Epithelial cell of esophagus (primary cell): Measurements from ENCODE around the gene GRK5.
A peak's percentile ranks its signal among the peaks of the same experiment; 100 is the strongest.
"Not testable (repeated sequence)": the region's sequence is repeated elsewhere in the genome, so short reads cannot be mapped to it uniquely, and the experiment has no call there.

Source experiments
- DNase-seq: peaks from one replicate; pipeline ENCODE4 v3.0.0; 2010; ENCODE audit warnings: low read depth
- H3K4me3 ChIP-seq: 2 replicates; pipeline ENCODE4 v1.5.1; 2011; ENCODE audit warnings: mild to moderate bottlenecking, low read length, control low read depth
- TF ChIP-seq, protein P1 (sequence below): IDR thresholded peaks from 2 replicates; pipeline ENCODE4 v1.5.1; 2011; ENCODE audit warnings: low read depth, mild to moderate bottlenecking, low read length, control low read depth, inconsistent platforms; ENCODE audit not compliant: insufficient read depth; ENCODE audit errors: missing control alignments

The GRK5 gene

DNA sequence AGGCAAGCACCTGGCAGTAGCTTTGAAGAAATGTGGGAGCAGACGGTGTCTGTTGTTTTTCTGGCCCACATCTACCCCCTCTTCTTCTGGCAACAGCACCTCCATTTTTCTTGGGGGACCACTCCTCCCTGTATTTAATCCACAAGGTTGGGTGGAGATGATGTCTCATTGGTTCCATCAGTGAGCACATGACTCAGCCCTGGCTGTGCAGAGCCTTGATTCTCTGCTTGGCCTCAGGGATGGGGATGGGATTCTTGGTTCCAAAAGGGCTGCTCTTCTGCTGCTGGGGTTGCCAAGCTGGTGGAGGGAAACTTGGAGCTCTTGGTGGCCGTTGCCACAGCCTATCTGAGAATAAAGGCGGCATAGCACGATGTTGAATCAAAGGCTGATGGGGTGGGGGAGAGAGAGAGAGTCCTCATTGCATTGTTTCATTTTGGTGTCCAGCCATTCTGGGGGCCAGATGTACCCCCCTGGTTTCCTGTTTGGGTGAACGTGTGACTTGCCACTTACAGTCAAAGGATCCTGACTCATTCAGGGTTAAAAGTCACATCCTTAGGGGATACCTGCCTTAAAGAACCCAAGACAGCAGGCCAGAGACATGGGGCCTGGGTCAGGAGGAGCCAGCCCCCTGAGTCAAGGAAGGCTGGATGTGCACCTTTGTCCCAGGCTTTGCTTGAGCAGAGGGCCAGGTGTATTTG is 25.9 kb downstream of the GRK5 start:
- H3K4me3 ChIP-seq: no peak overlapping the region
- DNase-seq: no peak
- TF ChIP-seq, protein P1, sequence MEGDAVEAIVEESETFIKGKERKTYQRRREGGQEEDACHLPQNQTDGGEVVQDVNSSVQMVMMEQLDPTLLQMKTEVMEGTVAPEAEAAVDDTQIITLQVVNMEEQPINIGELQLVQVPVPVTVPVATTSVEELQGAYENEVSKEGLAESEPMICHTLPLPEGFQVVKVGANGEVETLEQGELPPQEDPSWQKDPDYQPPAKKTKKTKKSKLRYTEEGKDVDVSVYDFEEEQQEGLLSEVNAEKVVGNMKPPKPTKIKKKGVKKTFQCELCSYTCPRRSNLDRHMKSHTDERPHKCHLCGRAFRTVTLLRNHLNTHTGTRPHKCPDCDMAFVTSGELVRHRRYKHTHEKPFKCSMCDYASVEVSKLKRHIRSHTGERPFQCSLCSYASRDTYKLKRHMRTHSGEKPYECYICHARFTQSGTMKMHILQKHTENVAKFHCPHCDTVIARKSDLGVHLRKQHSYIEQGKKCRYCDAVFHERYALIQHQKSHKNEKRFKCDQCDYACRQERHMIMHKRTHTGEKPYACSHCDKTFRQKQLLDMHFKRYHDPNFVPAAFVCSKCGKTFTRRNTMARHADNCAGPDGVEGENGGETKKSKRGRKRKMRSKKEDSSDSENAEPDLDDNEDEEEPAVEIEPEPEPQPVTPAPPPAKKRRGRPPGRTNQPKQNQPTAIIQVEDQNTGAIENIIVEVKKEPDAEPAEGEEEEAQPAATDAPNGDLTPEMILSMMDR: no peak

DNA sequence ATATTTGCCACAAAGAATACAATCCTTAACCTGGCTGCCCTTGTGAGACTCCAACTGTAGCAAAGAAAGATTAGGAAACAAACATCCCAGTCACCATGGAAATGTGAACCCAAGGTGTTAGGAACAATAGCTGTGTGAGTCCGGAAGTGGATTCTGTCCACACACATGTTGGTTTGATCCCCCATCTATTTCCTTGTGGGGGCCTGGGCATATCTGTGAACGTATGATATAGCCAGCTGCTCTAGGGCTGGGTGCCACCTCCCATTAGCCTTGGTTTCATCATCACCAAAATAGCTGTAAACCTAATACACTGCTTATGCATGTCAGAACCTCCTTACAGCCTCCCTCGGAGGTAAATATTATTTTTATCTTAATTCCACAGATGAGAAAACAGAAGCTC is 26.4 kb downstream of the GRK5 start:
- TF ChIP-seq, protein P1: no peak
- H3K4me3 ChIP-seq: no peak overlapping the region
- DNase-seq: no peak

DNA sequence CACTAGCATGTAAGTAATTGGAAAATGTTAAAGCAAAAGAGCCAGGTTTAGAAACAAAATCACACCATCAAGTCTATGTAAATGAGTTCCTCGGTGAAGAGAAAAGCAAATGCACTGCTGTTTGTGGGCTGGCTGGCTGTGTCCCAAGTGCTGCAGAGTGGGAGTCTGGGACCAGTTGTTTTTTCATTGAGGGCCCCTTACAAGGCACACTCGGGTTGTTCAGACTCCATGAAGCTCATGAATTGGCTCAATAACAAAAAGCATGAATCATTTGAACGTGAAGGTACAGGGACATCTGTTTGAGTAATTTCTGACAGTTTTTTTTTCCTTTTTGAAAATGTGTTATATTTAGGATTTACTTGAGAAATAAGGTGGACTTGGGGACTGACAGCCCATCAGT is 28.0 kb downstream of the GRK5 start:
- TF ChIP-seq, protein P1: no peak
- peak; percentile 33 for DNase-seq
- H3K4me3 ChIP-seq: no peak overlapping the region

DNA sequence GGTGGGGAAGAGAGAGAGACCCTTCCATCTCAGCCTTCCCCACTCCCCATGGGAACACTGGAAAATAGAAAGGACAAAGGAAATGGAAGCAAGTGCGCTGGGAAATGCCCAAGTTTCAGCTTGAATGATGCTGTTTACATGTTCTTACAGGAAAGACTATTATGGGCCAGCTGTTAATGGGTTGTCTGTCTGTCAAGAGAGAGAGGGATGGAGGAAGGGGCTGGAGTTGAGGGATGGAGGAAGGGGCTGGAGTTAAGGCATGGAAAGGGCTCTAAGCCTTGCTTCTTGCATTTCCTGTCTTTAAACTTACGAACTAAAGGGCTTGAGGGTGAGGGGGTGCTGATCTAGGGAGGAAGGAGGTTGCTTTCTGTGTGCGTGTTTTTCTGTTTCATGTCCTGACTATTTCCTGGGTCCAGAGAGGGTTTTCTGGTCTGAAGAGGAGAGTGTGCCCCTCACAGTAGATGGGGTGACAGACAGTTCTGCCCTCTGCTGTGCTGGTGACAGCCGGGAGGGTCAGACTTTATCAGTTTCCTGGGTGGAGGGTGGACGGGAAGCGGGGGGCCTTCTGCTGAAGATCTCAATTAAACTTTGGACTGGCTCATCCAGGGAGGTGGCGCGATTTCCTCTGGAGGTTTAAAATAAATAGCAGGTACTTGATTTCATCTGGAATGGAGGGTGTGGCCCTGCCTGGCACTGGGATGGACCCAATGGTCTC is 30.5 kb downstream of the GRK5 start:
- DNase-seq: no peak
- TF ChIP-seq, protein P1: no peak

DNA sequence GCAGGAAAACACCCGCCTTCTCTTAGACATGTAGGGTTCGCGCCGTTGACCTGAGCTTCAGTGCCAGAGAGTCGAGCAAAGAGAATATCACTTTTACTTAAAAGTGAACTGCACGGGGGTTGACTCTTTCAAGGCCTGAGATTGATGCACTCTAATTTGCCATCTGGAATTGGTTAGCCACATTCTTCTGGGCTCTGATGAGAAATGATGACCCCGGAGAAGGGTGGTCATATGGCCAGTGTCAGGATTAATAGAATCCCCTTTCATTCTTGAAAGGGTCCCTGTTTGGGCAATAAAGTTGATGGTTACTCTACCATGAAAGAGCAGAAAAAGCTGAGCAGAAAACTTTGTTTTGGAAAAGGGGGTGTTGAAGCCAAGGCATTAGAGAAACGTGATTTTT is 31.2 kb downstream of the GRK5 start:
- DNase-seq: no peak
- TF ChIP-seq, protein P1: no peak
- no peak overlapping the region for H3K4me3 ChIP-seq

More for the DNA sequence above, 30.5 kb downstream of the GRK5 start:
- H3K4me3 ChIP-seq: no peak overlapping the region

DNA sequence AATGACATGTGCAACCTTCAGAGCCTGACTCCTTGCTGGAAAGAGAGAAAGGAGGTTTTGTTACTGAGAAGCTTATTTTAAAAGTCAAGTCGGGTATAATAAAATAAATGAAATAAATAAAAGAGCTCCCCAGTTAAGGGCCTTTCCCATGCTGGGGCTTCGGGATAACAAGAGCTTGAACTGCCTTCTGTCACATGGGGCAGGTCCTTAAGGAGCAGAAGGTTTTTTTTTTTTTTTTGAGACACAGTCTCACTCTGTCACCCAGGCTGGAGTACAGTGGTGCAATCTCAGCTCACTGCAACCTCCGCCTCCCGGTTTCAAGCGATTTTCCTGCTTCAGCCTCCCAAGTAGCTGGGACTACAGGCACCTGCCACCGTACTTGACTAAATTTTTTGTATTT is 31.6 kb downstream of the GRK5 start:
- DNase-seq, H3K4me3 ChIP-seq: not testable (repeated sequence)

DNA sequence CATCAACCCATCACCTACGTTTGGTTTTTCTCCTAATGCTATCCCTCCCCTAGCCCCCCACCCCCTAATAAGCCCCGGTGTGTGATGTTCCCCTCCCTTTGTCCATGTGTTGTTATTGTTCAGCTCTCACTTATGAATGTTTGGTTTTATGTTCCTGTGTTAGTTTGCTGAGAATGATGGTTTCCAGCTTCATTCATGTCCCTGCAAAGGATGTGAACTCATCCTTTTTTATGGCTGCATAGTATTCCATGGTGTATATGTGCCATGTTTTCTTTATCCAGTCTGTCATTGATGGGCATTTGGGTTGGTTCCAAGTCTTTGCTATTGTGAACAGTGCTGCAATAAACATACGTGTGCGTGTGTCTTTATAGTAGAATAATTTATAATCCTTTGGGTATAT is 32.3 kb downstream of the GRK5 start:
- not testable (repeated sequence) for H3K4me3 ChIP-seq, DNase-seq

DNA sequence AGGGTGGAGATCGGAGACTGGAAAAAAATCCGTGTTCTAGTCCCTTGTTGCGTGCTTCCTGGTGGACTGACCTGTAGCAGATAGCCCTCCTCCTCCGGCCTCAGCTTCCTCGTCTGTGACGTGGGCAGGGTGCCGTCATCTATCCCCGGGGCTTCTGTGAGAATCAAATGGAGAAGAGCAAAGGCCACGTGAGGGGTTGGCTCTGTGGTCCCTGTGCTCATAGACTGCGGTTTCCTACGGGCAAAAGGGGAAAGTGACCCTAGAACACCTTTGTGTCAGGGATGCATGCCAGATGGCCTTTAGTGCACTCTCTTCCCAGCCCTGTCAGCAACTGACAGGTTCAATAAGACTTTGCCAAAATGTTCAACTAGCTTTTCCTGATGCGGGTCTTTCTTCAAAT is 33.7 kb downstream of the GRK5 start:
- TF ChIP-seq, protein P1: no peak
- H3K4me3 ChIP-seq: no peak overlapping the region
- no peak for DNase-seq
